H9 (cell line): ENCODE data around the gene ARNT2. TPM values are rescaled to one million over a fixed set of nuclear protein-coding genes. Genes with fewer than 3 reads are reported as not detected.

ENCODE experiments used
- DNase-seq: peaks from one replicate; pipeline ENCODE4 v3.0.0-alpha.2; 2017
- H2AFZ ChIP-seq: one replicate; pipeline ENCODE4 v1.6.1; 2013; ENCODE audit warnings: mild to moderate bottlenecking, low read length, control low read depth, moderate library complexity
- H2AK5ac ChIP-seq: 2 replicates; pipeline ENCODE4 v1.6.1; 2013; ENCODE audit warnings: low read length, control low read depth, mixed read lengths; ENCODE audit not compliant: insufficient read length
- H2BK120ac ChIP-seq: one replicate; pipeline ENCODE4 v1.6.1; 2013; ENCODE audit warnings: low read depth, mild to moderate bottlenecking, low read length, control low read depth, inconsistent platforms; ENCODE audit not compliant: poor library complexity, severe bottlenecking
- H2BK12ac ChIP-seq: 2 replicates; pipeline ENCODE4 v1.6.1; 2013; ENCODE audit warnings: low read length, control low read depth, mixed read lengths, low read depth; ENCODE audit not compliant: insufficient read length
- H2BK15ac ChIP-seq: 2 replicates; pipeline ENCODE4 v1.6.1; 2013; ENCODE audit warnings: low read depth, low read length, control low read depth
- H2BK20ac ChIP-seq: one replicate; pipeline ENCODE4 v1.6.1; 2013; ENCODE audit warnings: low read depth, mild to moderate bottlenecking, low read length, control low read depth, inconsistent platforms; ENCODE audit not compliant: poor library complexity, severe bottlenecking
- H2BK5ac ChIP-seq: 2 replicates; pipeline ENCODE4 v1.6.1; 2013; ENCODE audit warnings: low read length, control low read depth, mixed read lengths; ENCODE audit not compliant: insufficient read length
- H3K14ac ChIP-seq: 2 replicates; pipeline ENCODE4 v1.6.1; 2013; ENCODE audit warnings: low read length, control low read depth; ENCODE audit not compliant: insufficient read depth
- H3K18ac ChIP-seq: 2 replicates; pipeline ENCODE4 v1.6.1; 2013; ENCODE audit warnings: low read depth, mild to moderate bottlenecking, mixed read lengths, low read length, control low read depth; ENCODE audit not compliant: insufficient read length
- H3K23ac ChIP-seq: 2 replicates; pipeline ENCODE4 v1.6.1; 2013; ENCODE audit warnings: low read length, control low read depth, mixed read lengths, low read depth; ENCODE audit not compliant: insufficient read length
- H3K23me2 ChIP-seq: 2 replicates; pipeline ENCODE4 v1.6.1; 2013; ENCODE audit warnings: low read depth, mild to moderate bottlenecking, mixed read lengths, low read length, control low read depth; ENCODE audit not compliant: insufficient read length, poor library complexity, severe bottlenecking
- H3K27ac ChIP-seq: 2 replicates; pipeline ENCODE4 v1.5.1; 2013; ENCODE audit warnings: low read length, control low read depth, mixed read lengths, low read depth; ENCODE audit not compliant: insufficient read length
- H3K27me3 ChIP-seq: 2 replicates; pipeline ENCODE4 v1.6.1; 2013; ENCODE audit warnings: low read length, control low read depth, inconsistent platforms; ENCODE audit not compliant: insufficient read depth
- H3K4ac ChIP-seq: 2 replicates; pipeline ENCODE4 v1.6.1; 2013; ENCODE audit warnings: low read depth, mild to moderate bottlenecking, control low read depth, inconsistent platforms, low read length, moderate library complexity
- H3K4me1 ChIP-seq: 2 replicates; pipeline ENCODE4 v1.6.1; 2013; ENCODE audit warnings: low read length, control low read depth, inconsistent platforms; ENCODE audit not compliant: insufficient read depth
- H3K4me2 ChIP-seq: 2 replicates; pipeline ENCODE4 v1.6.1; 2013; ENCODE audit warnings: low read length, control low read depth, mixed read lengths; ENCODE audit not compliant: insufficient read length, insufficient read depth
- H3K56ac ChIP-seq: 2 replicates; pipeline ENCODE4 v1.6.1; 2013; ENCODE audit warnings: low read depth, mild to moderate bottlenecking, mixed read lengths, low read length, control low read depth; ENCODE audit not compliant: insufficient read length
- H3K79me1 ChIP-seq: 2 replicates; pipeline ENCODE4 v1.6.1; 2013; ENCODE audit warnings: low read depth, mild to moderate bottlenecking, moderate library complexity, low read length, control low read depth, inconsistent platforms; ENCODE audit not compliant: insufficient read depth, poor library complexity, severe bottlenecking
- H3K79me2 ChIP-seq: 2 replicates; pipeline ENCODE4 v1.6.1; 2013; ENCODE audit warnings: low read length, control low read depth, inconsistent platforms; ENCODE audit not compliant: insufficient read depth
- H3K9ac ChIP-seq: 2 replicates; pipeline ENCODE4 v1.6.1; 2013; ENCODE audit warnings: low read length, control low read depth, mixed read lengths; ENCODE audit not compliant: insufficient read length; ENCODE audit errors: extremely low read depth
- H3K9me3 ChIP-seq: one replicate; pipeline ENCODE4 v1.6.1; 2013; ENCODE audit warnings: low read depth, low read length, inconsistent platforms; ENCODE audit not compliant: control insufficient read depth
- H3T11ph ChIP-seq: one replicate; pipeline ENCODE4 v1.6.1; 2013; ENCODE audit warnings: mild to moderate bottlenecking, low read length, control low read depth, inconsistent platforms
- H4K20me1 ChIP-seq: one replicate; pipeline ENCODE4 v1.6.1; 2013; ENCODE audit not compliant: control insufficient read depth, insufficient read length, insufficient read depth
- H4K5ac ChIP-seq: 2 replicates; pipeline ENCODE4 v1.6.1; 2013; ENCODE audit warnings: low read depth, mild to moderate bottlenecking, mixed read lengths, low read length, control low read depth; ENCODE audit not compliant: insufficient read length
- H4K8ac ChIP-seq: replicated peaks from 2 replicates; pipeline ENCODE4 v1.6.1; 2013; ENCODE audit warnings: low read length, control low read depth, mixed read lengths, low read depth; ENCODE audit not compliant: insufficient read length
- H4K91ac ChIP-seq: 2 replicates; pipeline ENCODE4 v1.6.1; 2013; ENCODE audit warnings: low read depth, mild to moderate bottlenecking, moderate library complexity, mixed read lengths, low read length, control low read depth; ENCODE audit not compliant: insufficient read length
- H3K27ac Mint-ChIP-seq, 3 experiments: 2 replicates in 2 of 3; 3 replicates in 1 of 3; pipeline ENCODE4 v1.8.0; 2020 to 2021; ENCODE audit warnings: mixed read lengths in 3 of 3, mild to moderate bottlenecking in 1 of 3, moderate library complexity in 1 of 3
- H3K27me3 Mint-ChIP-seq: 2 replicates; pipeline ENCODE4 v1.8.0; 2021; ENCODE audit warnings: low read depth, mild to moderate bottlenecking, moderate library complexity, mixed read lengths
- H3K36me3 Mint-ChIP-seq, 3 experiments: 2 replicates in 2 of 3; 3 replicates in 1 of 3; pipeline ENCODE4 v1.8.0; 2020 to 2021; ENCODE audit warnings: low read depth in 3 of 3, mixed read lengths in 3 of 3; ENCODE audit not compliant: insufficient read depth in 1 of 3
- H3K4me1 Mint-ChIP-seq, 2 experiments: 2 replicates each; pipeline ENCODE4 v1.8.0; 2020; ENCODE audit warnings: mixed read lengths in 2 of 2
- H3K4me3 Mint-ChIP-seq, 2 experiments: 2 replicates in 1 of 2; 3 replicates in 1 of 2; pipeline ENCODE4 v1.8.0; 2020 to 2021; ENCODE audit warnings: mild to moderate bottlenecking in 2 of 2, mixed read lengths in 2 of 2, moderate library complexity in 1 of 2
- H3K9me3 Mint-ChIP-seq, 2 experiments: 2 replicates in 1 of 2; 3 replicates in 1 of 2; pipeline ENCODE4 v1.8.0; 2020; ENCODE audit warnings: mild to moderate bottlenecking in 2 of 2, mixed read lengths in 2 of 2, moderate library complexity in 1 of 2
- CTCF ChIP-seq: fragments of 200-600 bp; sonication (generic); conservative IDR thresholded peaks from 3 replicates; pipeline ENCODE4 v1.8.0; 2021; ENCODE audit warnings: antibody characterized with exemption, mild to moderate bottlenecking
- WGBS: extraction: QIAGEN DNeasy Blood & Tissue Kit; methylation state at CpG from one replicate; pipeline ENCODE4 v1.1.7; 2013; ENCODE audit warnings: missing lambda C conversion rate, low lambda C conversion rate, mixed read lengths; ENCODE audit not compliant: insufficient read length; ENCODE audit errors: extremely low coverage; 5-methylcytosine and 5-hydroxymethylcytosine counted together
- total RNA-seq: library from RNA; stranded (reverse); gene quantifications from 2 replicates; pipeline ENCODE4 v1.2.1, GENCODE V29; 2021

The ARNT2 gene
- total RNA-seq, 1 experiment from 2014 or later, result 10.5 TPM

GRCh38 chr15:80415358-80415670 lies 11.1 kb downstream of the ARNT2 start:
- Histone ChIP-seq H2BK12ac (no peak overlapping the region), H2BK15ac (no peak overlapping the region), H3K79me1 (no peaks in the 10 kb centered on the region), H4K8ac (no peak overlapping the region), H2AK5ac (no peak overlapping the region), H3K23ac (no peak overlapping the region), H4K91ac (no peak overlapping the region), H3K9me3 (no peaks in the 10 kb centered on the region), H2BK120ac (no peak overlapping the region), H2BK5ac (no peak overlapping the region), H4K20me1 (no peaks in the 10 kb centered on the region), H3K56ac (no peak overlapping the region), H3T11ph (no peak overlapping the region), H3K4me1 (no peaks in the 10 kb centered on the region), H3K18ac (no peak overlapping the region), H3K14ac (no peak overlapping the region), H2BK20ac (no peak overlapping the region), H3K4me2 (no peak overlapping the region), H2AFZ (no peak overlapping the region), H3K4ac (no peak overlapping the region), H3K9ac (no peak overlapping the region), H4K5ac (no peak overlapping the region), H3K23me2 (no peaks in the 10 kb centered on the region), H3K79me2 (no peaks in the 10 kb centered on the region), H3K27me3 (no peaks in the 10 kb centered on the region), H3K27ac (no peak overlapping the region)
- no CpG with 5 or more reads among the region's 11 CpGs for WGBS
- Mint-ChIP-seq H3K27ac (no peak overlapping the region), H3K9me3 (no peaks in the 10 kb centered on the region; a peak in 1 of 5 replicates), H3K4me3 (no peak overlapping the region), H3K4me1 (peaks cover 7 to 13% of the 10 kb centered on the region in 2 experiments), H3K36me3 (no peaks in the 10 kb centered on the region), H3K27me3 (peaks cover 2% of the 10 kb centered on the region)
- TF ChIP-seq CTCF, result no peak
- DNase-seq, result no peak
